ENCODE data around the gene NFATC1.

The NFATC1 gene

GRCh38 chr18:79445221-79445620 lies 49.5 kb downstream of the NFATC1 start:
- in situ Hi-C loops (cut with MboI; ENCODE audit: low pct_unique_long_range_greater_than_20kb, low sequenced_read_pairs, unreplicated experiment) = no loop called here
- DNase-seq (ENCODE audit: low spot score) = no peak
- TF ChIP-seq, protein P1, sequence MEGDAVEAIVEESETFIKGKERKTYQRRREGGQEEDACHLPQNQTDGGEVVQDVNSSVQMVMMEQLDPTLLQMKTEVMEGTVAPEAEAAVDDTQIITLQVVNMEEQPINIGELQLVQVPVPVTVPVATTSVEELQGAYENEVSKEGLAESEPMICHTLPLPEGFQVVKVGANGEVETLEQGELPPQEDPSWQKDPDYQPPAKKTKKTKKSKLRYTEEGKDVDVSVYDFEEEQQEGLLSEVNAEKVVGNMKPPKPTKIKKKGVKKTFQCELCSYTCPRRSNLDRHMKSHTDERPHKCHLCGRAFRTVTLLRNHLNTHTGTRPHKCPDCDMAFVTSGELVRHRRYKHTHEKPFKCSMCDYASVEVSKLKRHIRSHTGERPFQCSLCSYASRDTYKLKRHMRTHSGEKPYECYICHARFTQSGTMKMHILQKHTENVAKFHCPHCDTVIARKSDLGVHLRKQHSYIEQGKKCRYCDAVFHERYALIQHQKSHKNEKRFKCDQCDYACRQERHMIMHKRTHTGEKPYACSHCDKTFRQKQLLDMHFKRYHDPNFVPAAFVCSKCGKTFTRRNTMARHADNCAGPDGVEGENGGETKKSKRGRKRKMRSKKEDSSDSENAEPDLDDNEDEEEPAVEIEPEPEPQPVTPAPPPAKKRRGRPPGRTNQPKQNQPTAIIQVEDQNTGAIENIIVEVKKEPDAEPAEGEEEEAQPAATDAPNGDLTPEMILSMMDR (IDR thresholded peaks at IDR 0.05; ENCODE audit: extremely low read depth, insufficient read depth, missing control alignments) = no peak

GRCh38 chr18:79445696-79446561 lies 50.2 kb downstream of the NFATC1 start:
- no peak for DNase-seq (ENCODE audit: low spot score)
- in situ Hi-C loops (cut with MboI; ENCODE audit: low pct_unique_long_range_greater_than_20kb, low sequenced_read_pairs, unreplicated experiment) = no loop called here
- TF ChIP-seq, protein P1 (IDR thresholded peaks at IDR 0.05; ENCODE audit: extremely low read depth, insufficient read depth, missing control alignments) = no peak

GRCh38 chr18:79446931-79447330 lies 51.2 kb downstream of the NFATC1 start:
- in situ Hi-C loops (cut with MboI; ENCODE audit: low pct_unique_long_range_greater_than_20kb, low sequenced_read_pairs, unreplicated experiment) = no loop called here
- TF ChIP-seq, protein P1 (IDR thresholded peaks at IDR 0.05; ENCODE audit: extremely low read depth, insufficient read depth, missing control alignments) = no peak
- no peak for DNase-seq (ENCODE audit: low spot score)

DNA sequence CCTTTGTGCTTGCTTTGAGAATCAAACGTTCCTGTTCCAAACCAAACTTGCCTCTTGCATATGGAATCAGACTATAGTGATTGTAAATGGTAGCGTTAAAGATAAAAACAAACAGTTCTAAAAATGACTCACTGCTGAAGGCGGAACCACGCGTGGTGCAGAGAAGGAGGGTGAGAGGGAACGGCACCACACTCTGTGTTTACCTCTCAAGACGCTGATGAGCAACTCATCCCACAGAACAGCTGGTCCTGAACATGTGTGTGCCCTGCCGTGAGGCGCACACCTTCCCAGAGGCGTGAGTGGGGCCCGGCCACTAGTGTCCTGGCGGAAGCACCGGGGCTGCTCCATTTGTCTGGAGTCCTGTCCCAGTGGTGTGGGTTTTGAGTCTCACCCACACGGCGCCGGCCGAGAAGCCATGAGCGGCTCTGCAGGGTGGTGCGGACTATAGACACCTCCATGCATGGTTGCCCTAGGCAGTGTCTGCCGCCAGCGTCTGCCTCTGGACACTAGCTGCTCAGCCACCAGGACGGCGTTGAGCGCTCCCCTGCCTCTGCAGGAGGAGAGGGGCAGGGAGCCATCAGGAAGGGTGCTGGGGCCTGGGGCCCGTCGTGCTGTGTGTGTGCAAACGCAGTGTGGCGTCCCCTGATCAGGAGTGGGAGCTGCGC lies 52.1 kb downstream of the NFATC1 start:
- TF ChIP-seq, protein P1 (IDR thresholded peaks at IDR 0.05; ENCODE audit: extremely low read depth, insufficient read depth, missing control alignments) = no peak
- in situ Hi-C loops (cut with MboI; ENCODE audit: low pct_unique_long_range_greater_than_20kb, low sequenced_read_pairs, unreplicated experiment) = no loop called here

GRCh38 chr18:79448621-79449020 lies 52.9 kb downstream of the NFATC1 start:
- TF ChIP-seq, protein P1 (IDR thresholded peaks at IDR 0.05; ENCODE audit: extremely low read depth, insufficient read depth, missing control alignments) = no peak
- in situ Hi-C loops (cut with MboI; ENCODE audit: low pct_unique_long_range_greater_than_20kb, low sequenced_read_pairs, unreplicated experiment) = no loop called here
- DNase-seq (ENCODE audit: low spot score) = no peak

More for the DNA sequence above, 52.1 kb downstream of the NFATC1 start:
- DNase-seq (ENCODE audit: low spot score) = no peak

DNA sequence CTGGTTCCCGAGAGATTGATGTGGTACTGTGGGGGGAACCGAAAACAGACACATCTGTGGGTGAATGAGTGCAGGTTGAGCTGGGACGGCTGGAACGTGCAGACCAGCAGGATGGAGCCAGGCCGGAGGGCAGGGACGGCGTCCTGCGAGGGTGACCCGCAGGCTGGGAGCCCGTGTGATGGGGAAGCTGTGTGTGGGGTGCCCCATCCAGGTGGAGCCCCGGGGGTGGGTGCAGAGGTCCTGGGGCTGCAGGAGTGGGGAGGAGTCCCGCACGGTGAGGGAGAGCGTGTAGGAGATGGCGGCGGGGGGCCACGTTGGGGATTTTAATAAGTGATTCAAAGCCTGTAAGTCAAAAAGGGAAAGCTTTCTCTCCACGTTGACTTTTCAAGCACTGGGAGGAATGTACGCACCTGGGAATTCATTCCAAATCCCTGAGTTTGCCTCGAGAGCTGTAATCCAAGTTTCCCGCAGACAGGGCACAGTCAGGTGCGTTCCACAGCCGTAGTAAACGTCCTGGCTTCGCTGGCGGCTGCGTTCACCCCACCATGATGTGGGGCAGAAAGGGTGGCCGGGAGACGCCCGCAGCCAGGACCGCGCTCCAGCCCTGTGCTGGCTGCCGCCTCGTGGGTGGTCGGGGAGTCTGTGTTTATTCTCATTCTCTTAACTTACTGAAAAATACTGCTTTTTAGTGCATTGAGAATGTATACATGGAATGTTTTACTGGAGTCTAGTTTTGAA lies 54.0 kb downstream of the NFATC1 start:
- DNase-seq (ENCODE audit: low spot score) = no peak
- in situ Hi-C loops (cut with MboI; ENCODE audit: low pct_unique_long_range_greater_than_20kb, low sequenced_read_pairs, unreplicated experiment) = no loop called here
- TF ChIP-seq, protein P1 (IDR thresholded peaks at IDR 0.05; ENCODE audit: extremely low read depth, insufficient read depth, missing control alignments) = no peak
